Measurements from ENCODE around the gene BAG2. TPM values are rescaled to one million over a fixed set of nuclear protein-coding genes. Genes with fewer than 3 reads are reported as not detected.

The BAG2 gene
- polyA plus RNA-seq, 3 donors = 0.09 to 0.21 (median 0.20) TPM

GRCh38 chr6:57177545-57178265 is 5.6 kb downstream of the BAG2 start:
- Histone ChIP-seq H4K20me1 (ENCODE audit: insufficient read depth, low read length) (no peaks in the 10 kb centered on the region), H3K27me3 (ENCODE audit: control insufficient read depth in 2 of 2, insufficient read depth in 2 of 2, low read length in 2 of 2) (peaks cover 4 to 12% of the 10 kb centered on the region in 2 donors), H3K9ac (ENCODE audit: insufficient read depth, low read length, poor library complexity, severe bottlenecking) (no peak overlapping the region), H2AFZ (ENCODE audit: insufficient read depth, low read depth, low read length, poor library complexity, severe bottlenecking) (no peak overlapping the region), H3K4me2 (replicated peaks; ENCODE audit: extremely low read depth, low read length, poor library complexity, severe bottlenecking) (no peak overlapping the region), H3K27ac (ENCODE audit: low read depth in 1 of 2, low read length in 2 of 2) (no peak overlapping the region), H3K36me3 (replicated peaks in 1 of 2; ENCODE audit: control insufficient read depth in 1 of 2, insufficient read depth in 2 of 2, low read length in 2 of 2) (no peaks in the 10 kb centered on the region), H3K79me2 (ENCODE audit: insufficient read depth, low read length) (peaks cover 8% of the 10 kb centered on the region), H3K4me3 (replicated peaks in 1 of 3; ENCODE audit: low read depth in 2 of 3, low read length in 3 of 3) (no peak overlapping the region), H3K4me1 (ENCODE audit: control insufficient read depth in 1 of 2, insufficient read depth in 2 of 2, low read length in 2 of 2) (peaks cover 7 to 10% of the 10 kb centered on the region in 2 donors), H3K9me3 (replicated peaks in 1 of 2; ENCODE audit: control insufficient read depth in 1 of 2, insufficient read depth in 1 of 2, low read length in 2 of 2) (no peaks in the 10 kb centered on the region)
- Mint-ChIP-seq H3K4me3 (no peak overlapping the region), H3K4me1 (peaks cover 14% of the 10 kb centered on the region), H3K27me3 (ENCODE audit: low read depth in 3 of 3) (peaks cover 4 to 5% (median 5%) of the 10 kb centered on the region in 3 donors), H3K36me3 (peaks cover 3 to 4% of the 10 kb centered on the region in 2 donors), H3K27ac (no peak overlapping the region), H3K9me3 (peaks cover 0 to 1% (median 0%) of the 10 kb centered on the region in 7 donors)
- no peak for TF ChIP-seq CTCF (IDR thresholded peaks at IDR 0.05)
- 100% methylated on average over 4 of the region's 11 CpGs for WGBS (ENCODE audit: insufficient coverage)
- DNase-seq = no peak
- intact Hi-C loops (cut with micrococcal nuclease) = no loop called here

GRCh38 chr6:57180596-57180995 is 8.5 kb downstream of the BAG2 start:
- peaks cover under 1% of the 10 kb centered on the region for H3K79me2 ChIP-seq (ENCODE audit: insufficient read depth, low read length)

More at GRCh38 chr6:57180596-57180995, 8.5 kb downstream of the BAG2 start:
- Histone ChIP-seq H4K20me1 (ENCODE audit: insufficient read depth, low read length) (no peaks in the 10 kb centered on the region), H3K9ac (ENCODE audit: insufficient read depth, low read length, poor library complexity, severe bottlenecking) (no peak overlapping the region), H3K4me1 (ENCODE audit: control insufficient read depth in 1 of 2, insufficient read depth in 2 of 2, low read length in 2 of 2) (no peaks in the 10 kb centered on the region), H3K4me2 (replicated peaks; ENCODE audit: extremely low read depth, low read length, poor library complexity, severe bottlenecking) (no peak overlapping the region), H3K27me3 (ENCODE audit: control insufficient read depth in 2 of 2, insufficient read depth in 2 of 2, low read length in 2 of 2) (no peaks in the 10 kb centered on the region), H2AFZ (ENCODE audit: insufficient read depth, low read depth, low read length, poor library complexity, severe bottlenecking) (no peak overlapping the region), H3K4me3 (replicated peaks in 1 of 3; ENCODE audit: low read depth in 2 of 3, low read length in 3 of 3) (no peak overlapping the region), H3K27ac (ENCODE audit: low read depth in 1 of 2, low read length in 2 of 2) (no peak overlapping the region), H3K36me3 (replicated peaks in 1 of 2; ENCODE audit: control insufficient read depth in 1 of 2, insufficient read depth in 2 of 2, low read length in 2 of 2) (no peaks in the 10 kb centered on the region), H3K9me3 (replicated peaks in 1 of 2; ENCODE audit: control insufficient read depth in 1 of 2, insufficient read depth in 1 of 2, low read length in 2 of 2) (no peaks in the 10 kb centered on the region)
- intact Hi-C loops (cut with micrococcal nuclease) = no loop called here
- Mint-ChIP-seq H3K27ac (peak overlapping the region in 1 of 7 donors; percentile 20), H3K4me3 (no peak overlapping the region), H3K36me3 (peaks cover 7 to 12% of the 10 kb centered on the region in 2 donors), H3K27me3 (ENCODE audit: low read depth in 3 of 3) (no peaks in the 10 kb centered on the region), H3K9me3 (no peaks in the 10 kb centered on the region), H3K4me1 (no peaks in the 10 kb centered on the region)
- no CpG with 5 or more reads among the region's 3 CpGs for WGBS (ENCODE audit: insufficient coverage)
- no peak for DNase-seq
- TF ChIP-seq CTCF (IDR thresholded peaks at IDR 0.05) = no peak
